Body of pancreas (tissue), 4 donors: ENCODE results near the gene GAREM1.

Experiments used
- POLR2A ChIP-seq, 3 donors: fragments of 450-650 bp; IDR thresholded peaks; one replicate each; pipeline ENCODE4 v1.6.1; 2016; ENCODE audit warnings: antibody characterized with exemption in 3 of 3, mild to moderate bottlenecking in 2 of 3
- TF ChIP-seq, protein P1 (sequence below), 7 experiments: fragments of 450-650 bp in 4 of 7; fragments of 200-600 bp in 3 of 7; sonication (generic) in 3 of 7; IDR thresholded peaks; one replicate each; pipeline ENCODE4 v1.5.1; 2016 to 2019; ENCODE audit warnings: antibody characterized with exemption in 7 of 7

DNA sequence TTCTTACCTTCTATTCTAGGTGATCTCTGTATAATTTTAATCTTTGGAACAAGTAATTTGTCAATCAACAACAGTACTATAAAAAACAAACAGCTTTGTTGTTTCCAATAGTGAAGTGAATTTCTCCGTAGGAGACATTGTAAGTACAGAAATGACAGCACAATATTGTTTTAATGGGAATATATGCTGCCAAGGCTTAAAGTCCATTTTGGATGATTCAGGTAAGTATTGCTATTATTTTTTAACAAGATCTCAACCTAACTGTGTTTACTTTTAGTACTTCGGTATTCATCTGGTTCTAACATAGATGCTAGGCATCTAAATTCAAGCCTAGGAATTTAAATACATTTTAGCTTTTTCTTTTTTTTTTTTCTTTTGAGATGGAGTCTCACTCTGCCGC lies 175.1 kb downstream of the GAREM1 start:
- TF ChIP-seq, protein P1, sequence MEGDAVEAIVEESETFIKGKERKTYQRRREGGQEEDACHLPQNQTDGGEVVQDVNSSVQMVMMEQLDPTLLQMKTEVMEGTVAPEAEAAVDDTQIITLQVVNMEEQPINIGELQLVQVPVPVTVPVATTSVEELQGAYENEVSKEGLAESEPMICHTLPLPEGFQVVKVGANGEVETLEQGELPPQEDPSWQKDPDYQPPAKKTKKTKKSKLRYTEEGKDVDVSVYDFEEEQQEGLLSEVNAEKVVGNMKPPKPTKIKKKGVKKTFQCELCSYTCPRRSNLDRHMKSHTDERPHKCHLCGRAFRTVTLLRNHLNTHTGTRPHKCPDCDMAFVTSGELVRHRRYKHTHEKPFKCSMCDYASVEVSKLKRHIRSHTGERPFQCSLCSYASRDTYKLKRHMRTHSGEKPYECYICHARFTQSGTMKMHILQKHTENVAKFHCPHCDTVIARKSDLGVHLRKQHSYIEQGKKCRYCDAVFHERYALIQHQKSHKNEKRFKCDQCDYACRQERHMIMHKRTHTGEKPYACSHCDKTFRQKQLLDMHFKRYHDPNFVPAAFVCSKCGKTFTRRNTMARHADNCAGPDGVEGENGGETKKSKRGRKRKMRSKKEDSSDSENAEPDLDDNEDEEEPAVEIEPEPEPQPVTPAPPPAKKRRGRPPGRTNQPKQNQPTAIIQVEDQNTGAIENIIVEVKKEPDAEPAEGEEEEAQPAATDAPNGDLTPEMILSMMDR (IDR thresholded peaks at IDR 0.05): no peak
- no peak for TF ChIP-seq POLR2A (IDR thresholded peaks at IDR 0.05)
